MV-4-11 (cell line): ENCODE results near the gene RPL37A.
"Not testable (repeated sequence)": the region's sequence is repeated elsewhere in the genome, so short reads cannot be mapped to it uniquely, and the experiment has no call there.

ENCODE experiments used
- DNase-seq: peaks from one replicate; lab custom pipeline; 2025; lab: John Stamatoyannopoulos, UW

The RPL37A gene

GRCh38 chr2:216517447-216518225 lies 19.0 kb downstream of the RPL37A start:
- DNase-seq: no peak

GRCh38 chr2:216518566-216519119 lies 20.0 kb downstream of the RPL37A start:
- DNase-seq: not testable (repeated sequence)

GRCh38 chr2:216519154-216519762 lies 20.6 kb downstream of the RPL37A start:
- DNase-seq: peak; percentile 73

- DNase-seq: no peak
These were observed 21.5 kb downstream of the RPL37A start for GRCh38 chr2:216520112-216520511.

GRCh38 chr2:216522892-216523502 lies 24.4 kb downstream of the RPL37A start:
- DNase-seq: no peak

- DNase-seq: no peak
These were observed 27.3 kb downstream of the RPL37A start for GRCh38 chr2:216525972-216526371.

- DNase-seq: no peak
These were observed 28.3 kb downstream of the RPL37A start for GRCh38 chr2:216526939-216527338.

GRCh38 chr2:216527600-216527999 lies 29.0 kb downstream of the RPL37A start:
- no peak for DNase-seq

GRCh38 chr2:216532562-216532961 lies 33.9 kb downstream of the RPL37A start:
- DNase-seq: no peak

- DNase-seq: no peak
These were observed 35.0 kb downstream of the RPL37A start for GRCh38 chr2:216533609-216534008.

- no peak for DNase-seq
These were observed 36.2 kb downstream of the RPL37A start for GRCh38 chr2:216534809-216535208.

- DNase-seq: peak; percentile 62
These were observed 36.9 kb downstream of the RPL37A start for GRCh38 chr2:216535454-216535995.

- no peak for DNase-seq
These were observed 38.1 kb downstream of the RPL37A start for GRCh38 chr2:216536734-216537210.

GRCh38 chr2:216537366-216537765 lies 38.7 kb downstream of the RPL37A start:
- DNase-seq: no peak

GRCh38 chr2:216538538-216538937 lies 39.9 kb downstream of the RPL37A start:
- DNase-seq: no peak

- DNase-seq: no peak
These were observed 40.5 kb downstream of the RPL37A start for GRCh38 chr2:216539120-216539519.

- DNase-seq: no peak
These were observed 41.2 kb downstream of the RPL37A start for GRCh38 chr2:216539791-216540241.

GRCh38 chr2:216540920-216541319 lies 42.3 kb downstream of the RPL37A start:
- DNase-seq: no peak

- no peak for DNase-seq
These were observed 42.9 kb downstream of the RPL37A start for GRCh38 chr2:216541505-216541904.

- DNase-seq: no peak
These were observed 46.7 kb downstream of the RPL37A start for GRCh38 chr2:216545359-216545758.

GRCh38 chr2:216546241-216546640 lies 47.6 kb downstream of the RPL37A start:
- no peak for DNase-seq

- no peak for DNase-seq
These were observed 48.2 kb downstream of the RPL37A start for GRCh38 chr2:216546641-216547403.
